Hematopoietic multipotent progenitor cell treated with erythropoietin and hydrocortisone succinate and interleukin-3 and kit ligand, for 6 days (in vitro differentiated cells): ENCODE results near the gene FAM76A.
"Not testable (repeated sequence)": the region's sequence is repeated elsewhere in the genome, so short reads cannot be mapped to it uniquely, and the experiment has no call there.

ENCODE experiments used
- DNase-seq: peaks from one replicate; pipeline ENCODE4 v3.0.0-alpha.2; 2015

FAM76A gene

GRCh38 chr1:27782950-27783349 lies 57.2 kb downstream of the FAM76A start:
- no peak for DNase-seq

- DNase-seq = no peak
These were observed 58.9 kb downstream of the FAM76A start for GRCh38 chr1:27784700-27785099.

- peak; percentile 18 for DNase-seq
These were observed 60.2 kb downstream of the FAM76A start for GRCh38 chr1:27785781-27786455.

- peak; percentile 39 for DNase-seq
These were observed 62.1 kb downstream of the FAM76A start for GRCh38 chr1:27787895-27788294.

GRCh38 chr1:27789540-27790041 lies 63.8 kb downstream of the FAM76A start:
- DNase-seq = peak; percentile 79

- not testable (repeated sequence) for DNase-seq
These were observed 64.5 kb downstream of the FAM76A start for GRCh38 chr1:27790270-27790669.

- no peak for DNase-seq
These were observed 69.8 kb downstream of the FAM76A start for GRCh38 chr1:27795601-27796000.

GRCh38 chr1:27804791-27805190 lies 79.0 kb downstream of the FAM76A start:
- no peak for DNase-seq

GRCh38 chr1:27806758-27807157 lies 81.0 kb downstream of the FAM76A start:
- no peak for DNase-seq

- DNase-seq = no peak
These were observed 81.6 kb downstream of the FAM76A start for GRCh38 chr1:27807385-27807784.

GRCh38 chr1:27808131-27808530 lies 82.4 kb downstream of the FAM76A start:
- DNase-seq = not testable (repeated sequence)

GRCh38 chr1:27809883-27810282 lies 84.1 kb downstream of the FAM76A start:
- no peak for DNase-seq

- no peak for DNase-seq
These were observed 86.2 kb downstream of the FAM76A start for GRCh38 chr1:27811741-27812500.
